GM21619 (cell line): Measurements from ENCODE around the gene ADK.
"Not testable (repeated sequence)": the region's sequence is repeated elsewhere in the genome, so short reads cannot be mapped to it uniquely, and the experiment has no call there.

ENCODE experiments used
- ATAC-seq: cut with Tn5 transposase; IDR thresholded peaks from one replicate; pipeline ENCODE4 v1.9.1; 2021; ENCODE audit not compliant: unreplicated experiment

The ADK gene

GRCh38 chr10:74474022-74474713, 323.1 kb downstream of the ADK start:
- no peak for ATAC-seq

DNA sequence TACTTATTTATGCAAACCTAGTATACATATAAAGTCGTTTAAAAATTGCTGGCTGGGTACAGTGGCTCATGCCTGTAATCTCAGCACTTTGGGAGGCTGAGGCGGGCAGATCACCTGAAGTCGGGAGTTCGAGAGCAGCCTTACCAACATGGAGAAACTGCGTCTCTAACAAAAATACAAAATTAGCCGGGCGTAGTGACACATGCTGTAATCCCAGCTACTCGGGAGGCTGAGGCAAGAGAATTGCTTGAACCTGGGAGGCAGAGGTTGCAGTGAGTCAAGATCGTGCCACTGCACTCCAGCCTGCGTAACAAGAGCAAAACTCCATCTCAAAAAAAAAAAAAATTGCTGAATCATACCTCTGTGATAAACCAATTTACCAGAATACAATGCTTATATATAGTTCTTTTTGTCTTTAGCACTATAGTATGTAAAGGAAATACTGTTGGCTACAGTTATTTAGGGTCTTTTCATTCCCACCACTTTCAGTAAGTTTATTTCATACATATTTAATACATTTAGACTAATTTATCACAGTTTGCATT, 325.2 kb downstream of the ADK start:
- not testable (repeated sequence) for ATAC-seq

- ATAC-seq: no peak
These were observed 329.8 kb downstream of the ADK start for GRCh38 chr10:74480778-74481177.

GRCh38 chr10:74483356-74483755, 332.3 kb downstream of the ADK start:
- ATAC-seq: no peak

DNA sequence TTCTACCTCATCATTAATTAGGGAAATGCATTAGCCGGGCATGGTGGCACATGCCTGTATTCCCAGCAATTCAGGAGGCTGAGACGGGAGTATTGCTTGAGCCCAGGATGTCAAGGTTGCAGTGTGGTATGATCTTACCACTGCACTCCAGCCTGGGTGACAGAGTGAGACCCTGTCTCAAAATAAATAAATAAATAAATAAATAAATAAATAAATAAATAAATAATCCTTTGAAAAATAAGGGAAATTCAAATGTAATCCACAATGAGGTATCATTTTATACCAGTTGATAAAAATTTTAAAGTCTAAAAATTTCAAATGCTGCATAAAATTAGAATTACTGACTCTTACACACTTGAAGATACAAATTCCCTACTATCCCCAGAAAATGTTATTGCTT, 334.3 kb downstream of the ADK start:
- no peak for ATAC-seq

GRCh38 chr10:74486659-74487058, 335.6 kb downstream of the ADK start:
- ATAC-seq: no peak

DNA sequence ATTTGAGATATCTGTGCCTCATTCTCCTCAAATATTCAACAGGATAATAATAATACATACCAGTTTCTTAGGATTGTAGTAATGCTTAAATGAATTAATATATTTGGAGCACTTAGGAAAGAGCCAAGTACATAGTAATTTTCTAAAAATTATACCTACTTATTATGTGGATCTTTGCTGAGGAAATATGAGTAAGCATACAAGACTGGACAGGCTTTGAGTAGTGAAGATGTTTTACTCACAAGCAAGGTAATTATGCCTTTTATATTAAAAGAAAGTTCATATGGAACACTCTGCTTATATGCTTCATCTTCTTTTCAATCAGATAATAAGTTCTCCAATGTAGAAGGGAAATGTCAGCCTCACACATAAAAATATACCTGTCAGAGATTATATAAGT, 337.9 kb downstream of the ADK start:
- no peak for ATAC-seq

DNA sequence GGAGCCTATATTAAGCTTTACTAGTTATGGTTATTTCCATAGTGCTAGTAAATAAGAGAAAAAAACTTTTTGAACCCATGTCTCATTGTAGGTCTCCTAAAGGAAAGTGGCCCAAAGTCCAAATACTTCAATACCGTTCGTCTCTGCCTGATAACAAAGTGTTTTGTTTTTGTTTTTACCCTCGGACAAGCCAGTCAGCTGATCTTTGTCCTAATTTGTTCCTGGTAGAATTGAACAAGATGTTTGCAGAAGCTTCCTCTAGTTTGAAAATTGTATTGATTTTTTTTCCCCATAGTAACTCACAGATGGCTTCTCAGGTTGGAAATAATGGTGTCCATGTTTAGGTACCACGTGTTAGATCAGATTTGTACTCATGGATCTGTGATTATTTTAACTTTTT, 339.5 kb downstream of the ADK start:
- no peak for ATAC-seq

DNA sequence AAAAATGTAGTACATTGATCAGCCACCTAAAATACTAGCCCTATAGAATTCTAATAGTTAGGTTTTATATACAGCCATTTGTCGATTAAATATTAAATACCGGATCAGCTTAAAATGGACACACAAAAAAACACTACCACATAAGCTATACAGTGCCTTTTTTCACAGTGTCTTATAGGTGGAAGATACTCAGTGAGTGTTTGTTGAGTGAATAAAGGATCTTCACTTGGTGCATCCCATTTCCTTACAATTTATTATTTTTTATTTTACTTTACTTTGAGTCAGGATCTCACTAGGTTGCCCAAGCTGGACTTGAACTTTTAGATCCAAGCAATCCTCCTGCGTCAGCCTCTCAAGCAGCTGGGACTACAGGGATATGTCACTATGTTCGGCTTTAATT, 340.0 kb downstream of the ADK start:
- ATAC-seq: no peak

DNA sequence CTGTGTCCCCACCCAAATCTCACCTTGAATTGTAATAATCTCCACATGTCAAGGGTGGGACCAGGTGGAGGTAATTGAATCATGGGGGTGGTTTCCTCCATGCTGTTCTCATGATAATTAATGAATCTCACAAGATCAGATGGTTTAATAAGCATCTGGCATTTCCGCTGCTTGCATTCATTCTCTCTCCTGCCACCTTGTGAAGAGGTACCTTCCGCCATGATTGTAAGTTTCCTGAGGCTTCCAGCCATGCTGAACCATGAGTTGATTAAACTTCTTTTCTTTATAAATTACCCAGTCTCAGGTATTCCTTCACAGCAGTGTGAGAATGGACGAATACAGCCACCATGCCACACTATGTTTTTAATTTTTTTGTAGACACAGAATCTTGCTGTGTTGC, 345.3 kb downstream of the ADK start:
- not testable (repeated sequence) for ATAC-seq

- ATAC-seq: not testable (repeated sequence)
These were observed 347.6 kb downstream of the ADK start for GRCh38 chr10:74498664-74499063.

DNA sequence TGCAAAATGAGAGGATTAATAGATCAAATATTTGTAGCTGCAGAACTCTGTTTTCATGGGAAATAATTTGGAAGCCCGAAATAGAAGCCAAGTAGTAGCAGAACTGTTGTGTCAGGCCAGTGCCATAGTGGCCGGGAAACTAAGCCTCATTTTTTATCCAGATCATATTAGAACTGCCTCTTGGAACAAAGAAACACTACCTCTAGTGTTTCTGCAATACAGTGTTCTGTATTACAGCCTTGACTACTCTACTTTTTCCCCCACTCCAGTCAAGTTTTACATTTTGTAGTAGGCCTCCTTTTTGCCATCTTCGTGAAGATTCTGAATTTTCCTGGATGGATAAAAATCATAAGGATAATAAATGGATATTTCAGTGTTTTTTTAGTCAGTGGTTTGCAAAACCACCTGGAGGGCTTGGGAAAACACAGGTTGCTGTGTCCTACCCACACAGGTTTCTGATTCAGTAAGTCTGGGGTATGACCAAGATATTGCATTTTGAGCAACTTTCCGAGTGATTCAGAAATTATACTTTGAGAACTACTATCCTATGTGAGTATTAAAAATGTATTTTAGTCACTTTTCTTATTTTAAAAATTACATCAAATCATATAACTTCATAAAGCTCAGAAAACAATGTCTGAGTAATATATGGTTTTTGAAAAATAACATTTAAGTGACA, 349.1 kb downstream of the ADK start:
- ATAC-seq: no peak

- no peak for ATAC-seq
These were observed 349.8 kb downstream of the ADK start for GRCh38 chr10:74500816-74501215.

GRCh38 chr10:74502963-74503608, 352.1 kb downstream of the ADK start:
- no peak for ATAC-seq

GRCh38 chr10:74507951-74508350, 356.9 kb downstream of the ADK start:
- no peak for ATAC-seq

DNA sequence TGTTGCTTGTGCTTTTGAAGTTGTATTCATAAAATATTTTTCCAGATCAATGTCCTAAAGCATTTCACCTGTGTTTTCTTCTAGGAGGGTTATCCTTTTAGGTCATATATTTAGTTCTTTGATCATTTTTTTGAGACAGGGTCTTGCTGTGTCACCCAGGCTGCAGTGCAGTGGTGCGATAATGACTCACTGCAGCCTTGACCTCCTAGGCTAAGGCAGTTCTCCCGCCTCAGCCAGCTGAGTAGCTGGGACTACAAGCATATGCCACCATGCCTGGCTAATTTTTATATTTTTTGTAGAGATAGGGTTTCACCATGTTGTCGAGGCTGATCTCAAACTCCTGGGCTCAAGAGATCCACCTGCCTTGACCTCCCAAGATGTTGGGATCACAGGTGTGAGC, 359.6 kb downstream of the ADK start:
- no peak for ATAC-seq

DNA sequence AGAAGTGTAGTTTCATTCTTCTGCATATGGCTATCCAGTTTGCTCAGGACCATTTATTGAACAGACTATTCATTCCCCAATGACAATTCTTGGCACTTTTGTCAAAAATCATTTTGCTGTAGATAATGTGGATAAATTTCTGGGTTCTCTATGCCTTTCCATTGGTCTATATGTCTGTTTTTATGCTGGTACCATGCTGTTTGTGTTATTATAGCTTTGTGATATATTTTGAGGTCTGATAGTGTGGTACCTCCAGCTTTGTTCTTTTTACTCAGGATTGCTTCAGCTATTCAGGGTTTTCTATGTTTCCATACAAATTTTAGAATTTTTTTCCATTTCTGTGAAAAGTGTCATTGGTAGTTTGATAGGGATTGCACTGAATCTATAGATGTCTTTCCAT, 360.0 kb downstream of the ADK start:
- no peak for ATAC-seq

DNA sequence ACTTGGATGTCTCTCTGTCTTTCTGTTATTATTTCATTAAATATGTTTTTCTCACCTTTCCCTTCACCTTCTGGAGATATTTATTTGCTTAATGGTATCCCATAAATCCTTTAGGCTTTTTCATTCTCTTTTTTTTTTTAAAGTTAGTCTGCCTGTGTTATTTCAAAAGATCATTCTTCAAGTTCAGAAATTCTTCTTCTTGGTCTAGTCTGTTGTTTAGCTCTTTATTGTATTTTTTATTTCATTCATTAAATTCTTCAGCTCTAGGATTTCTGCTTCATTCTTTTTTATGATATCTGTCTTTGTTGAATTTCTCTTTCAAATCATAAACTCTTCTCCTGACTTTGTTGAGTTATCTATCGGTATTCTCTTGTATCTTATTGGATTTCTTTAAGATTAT, 363.3 kb downstream of the ADK start:
- ATAC-seq: no peak

DNA sequence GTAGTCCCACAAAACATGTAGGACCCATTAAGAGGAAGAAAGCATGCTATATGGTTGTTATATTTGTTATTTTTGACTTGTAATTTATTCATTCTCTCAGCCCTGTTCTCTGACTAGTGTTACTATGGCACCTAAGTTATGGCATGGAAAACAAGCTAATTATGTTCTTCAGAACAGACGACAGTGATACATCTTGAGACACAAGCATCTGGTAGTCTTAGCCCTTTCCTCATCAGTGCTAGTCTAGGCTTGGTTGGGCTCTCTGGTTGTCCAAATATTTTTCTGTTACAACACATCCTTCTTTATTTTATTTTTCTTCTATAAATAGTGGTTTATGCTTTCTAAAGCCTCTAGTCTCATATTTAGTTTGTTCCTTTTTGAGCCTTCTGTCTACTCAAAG, 367.0 kb downstream of the ADK start:
- ATAC-seq: no peak

GRCh38 chr10:74521526-74521925, 370.5 kb downstream of the ADK start:
- no peak for ATAC-seq

DNA sequence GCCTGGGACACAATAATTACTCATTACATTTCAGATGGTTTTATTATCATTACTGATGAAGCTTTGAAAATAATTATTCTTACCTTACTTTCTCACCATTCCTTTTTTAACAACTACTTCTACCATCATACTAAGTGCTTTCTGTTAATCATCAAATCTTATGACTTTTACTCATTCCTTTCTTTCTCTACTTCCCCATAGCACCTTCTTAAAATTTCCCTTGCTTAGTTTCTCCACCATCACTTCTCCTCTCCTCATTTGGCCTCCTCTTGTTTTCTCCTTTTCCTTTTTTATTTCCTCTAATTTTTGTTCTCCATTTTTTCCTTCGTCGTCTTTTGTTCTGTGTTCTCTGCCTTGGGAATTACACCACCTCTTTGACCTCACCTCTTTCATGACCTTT, 372.2 kb downstream of the ADK start:
- ATAC-seq: no peak

GRCh38 chr10:74525885-74526284, 374.9 kb downstream of the ADK start:
- ATAC-seq: no peak
